ENCODE measurements around the gene SLC26A2.

GRCh38 chr5:149944666-149945065 lies 15.9 kb upstream of the SLC26A2 start, which contains the start of gene PDE6A:
- TF ChIP-seq CTCF (IDR thresholded peaks at IDR 0.05 in 4 of 5, conservative IDR thresholded peaks at IDR 0.05 in 1 of 5) (no peak), POLR2A (IDR thresholded peaks at IDR 0.05) (no peak)
